ENCODE measurements around the gene USP25.

DNA sequence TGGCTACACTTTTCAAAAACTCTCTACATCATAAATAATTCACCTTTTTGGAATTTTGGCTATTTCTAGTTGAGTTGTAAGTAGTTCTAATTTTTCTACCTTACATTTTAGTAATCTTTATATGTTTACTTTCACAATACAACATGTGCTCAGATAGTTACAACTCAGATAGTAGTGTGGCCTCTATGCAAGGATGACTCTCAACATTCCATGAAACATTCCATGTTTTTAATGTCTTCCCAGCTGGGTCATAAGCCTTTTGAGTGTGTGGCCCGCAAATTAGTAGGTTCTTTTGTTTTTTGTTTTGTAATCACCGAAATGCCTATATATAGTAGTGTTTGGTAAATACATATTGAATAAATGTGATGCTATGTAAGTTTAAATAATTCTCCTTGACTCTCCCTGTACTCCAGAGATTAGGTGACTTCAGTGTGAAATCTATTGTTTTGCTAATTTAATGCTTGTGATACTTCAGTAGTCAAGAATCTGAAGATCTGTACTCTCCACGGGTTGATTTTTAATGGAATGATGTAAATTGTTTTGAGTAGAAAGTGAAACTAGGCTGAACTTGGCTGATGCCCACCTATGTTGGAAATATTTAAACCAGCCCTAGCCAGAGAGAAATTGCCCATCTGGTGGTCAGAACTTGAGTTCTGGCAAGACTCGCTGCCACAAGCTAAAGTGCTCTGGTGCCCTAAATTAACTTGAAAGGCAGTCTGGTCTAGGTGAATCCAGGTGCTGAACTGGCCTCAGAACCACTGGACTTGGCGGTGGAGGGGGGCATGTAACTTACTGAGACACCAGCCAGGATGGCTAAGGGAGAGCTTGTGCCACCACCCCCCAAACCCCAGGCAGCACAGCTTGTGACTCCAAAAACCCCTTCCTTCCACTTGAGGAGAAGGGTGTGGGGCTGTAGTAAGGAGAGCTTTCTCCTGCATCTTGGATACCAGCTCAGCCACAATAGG, 165.6 kb downstream of the USP25 start:
- TF ChIP-seq, protein P1, sequence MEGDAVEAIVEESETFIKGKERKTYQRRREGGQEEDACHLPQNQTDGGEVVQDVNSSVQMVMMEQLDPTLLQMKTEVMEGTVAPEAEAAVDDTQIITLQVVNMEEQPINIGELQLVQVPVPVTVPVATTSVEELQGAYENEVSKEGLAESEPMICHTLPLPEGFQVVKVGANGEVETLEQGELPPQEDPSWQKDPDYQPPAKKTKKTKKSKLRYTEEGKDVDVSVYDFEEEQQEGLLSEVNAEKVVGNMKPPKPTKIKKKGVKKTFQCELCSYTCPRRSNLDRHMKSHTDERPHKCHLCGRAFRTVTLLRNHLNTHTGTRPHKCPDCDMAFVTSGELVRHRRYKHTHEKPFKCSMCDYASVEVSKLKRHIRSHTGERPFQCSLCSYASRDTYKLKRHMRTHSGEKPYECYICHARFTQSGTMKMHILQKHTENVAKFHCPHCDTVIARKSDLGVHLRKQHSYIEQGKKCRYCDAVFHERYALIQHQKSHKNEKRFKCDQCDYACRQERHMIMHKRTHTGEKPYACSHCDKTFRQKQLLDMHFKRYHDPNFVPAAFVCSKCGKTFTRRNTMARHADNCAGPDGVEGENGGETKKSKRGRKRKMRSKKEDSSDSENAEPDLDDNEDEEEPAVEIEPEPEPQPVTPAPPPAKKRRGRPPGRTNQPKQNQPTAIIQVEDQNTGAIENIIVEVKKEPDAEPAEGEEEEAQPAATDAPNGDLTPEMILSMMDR (conservative IDR thresholded peaks at IDR 0.05 in 1 of 2, IDR thresholded peaks at IDR 0.05 in 1 of 2; ENCODE audit: low read depth in 1 of 2, low read length in 2 of 2): no peak
- no peak for TF ChIP-seq EZH2 (IDR thresholded peaks at IDR 0.05; ENCODE audit: low read length, missing control alignments)
